ENCODE results near the gene WDFY4. TPM values are rescaled to one million over a fixed set of nuclear protein-coding genes. Genes with fewer than 3 reads are reported as not detected.

The WDFY4 gene
- total RNA-seq, 1 donor from 2014 or later: 0.25 TPM

DNA sequence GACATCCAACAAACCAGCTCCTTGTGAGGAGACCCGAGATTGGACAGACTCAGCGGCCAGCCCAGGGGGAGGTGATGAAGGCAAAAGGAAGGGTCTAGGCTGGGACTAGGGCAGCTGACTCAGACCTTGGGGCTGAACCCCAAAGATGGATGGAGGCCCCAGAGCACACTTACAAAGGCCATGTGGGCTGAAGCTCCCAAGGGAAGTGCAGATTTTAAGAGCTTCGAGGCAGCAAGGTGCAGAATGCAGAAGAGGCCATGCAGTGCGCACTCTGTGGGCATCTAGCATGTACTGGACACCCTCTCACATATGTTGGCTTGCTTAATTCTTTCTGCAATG is 11.8 kb downstream of the WDFY4 start:
- H3K27me3 Mint-ChIP-seq (ENCODE audit: low read depth, unreplicated experiment): peaks cover 60% of the 10 kb centered on the region

DNA sequence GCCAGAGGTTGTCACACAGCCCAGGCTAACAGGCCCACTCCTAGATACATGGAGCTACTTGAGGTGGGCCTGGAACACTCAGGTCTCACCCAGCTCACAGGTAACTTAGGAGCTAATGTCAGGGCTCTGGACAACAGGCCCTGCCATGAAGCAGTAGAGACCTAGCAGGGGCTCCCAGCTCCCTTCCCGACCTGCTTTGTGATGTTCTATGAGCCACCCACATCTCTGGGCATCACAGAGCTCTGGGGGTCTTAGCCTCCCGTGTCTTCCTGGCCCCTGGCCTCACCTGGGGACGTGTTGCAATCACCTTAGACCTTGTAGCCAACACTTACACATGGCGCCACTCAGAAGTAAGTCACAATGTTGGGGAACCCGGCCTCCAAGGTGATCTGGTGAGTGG is 12.4 kb downstream of the WDFY4 start:
- H3K27me3 ChIP-seq (ENCODE audit: insufficient read depth, low read length): peaks cover 8% of the 10 kb centered on the region
- H3K9ac ChIP-seq (ENCODE audit: low read length): no peak overlapping the region
- H3K9me3 Mint-ChIP-seq (ENCODE audit: unreplicated experiment): peaks cover 8% of the 10 kb centered on the region
- H3K4me2 ChIP-seq (ENCODE audit: low read length): no peak overlapping the region
- H3K27me3 Mint-ChIP-seq (ENCODE audit: low read depth, unreplicated experiment): peaks cover 57% of the 10 kb centered on the region
- peaks cover under 1% of the 10 kb centered on the region for H3K4me1 Mint-ChIP-seq (ENCODE audit: low read depth, unreplicated experiment)
- no peaks in the 10 kb centered on the region for H3K9me3 ChIP-seq (ENCODE audit: insufficient read depth, low read depth, low read length)
- DNase-seq (ENCODE audit: low read depth) (no peak), FAIRE-seq (no peak)
- no peaks in the 10 kb centered on the region for H4K20me1 ChIP-seq (ENCODE audit: insufficient read depth, low read length)
- no peak overlapping the region for H3K27ac Mint-ChIP-seq (ENCODE audit: unreplicated experiment)
- H3K4me3 Mint-ChIP-seq (ENCODE audit: unreplicated experiment): no peak overlapping the region
- no peak overlapping the region for H2AFZ ChIP-seq (ENCODE audit: low read depth, low read length)
- TF ChIP-seq, protein P1, sequence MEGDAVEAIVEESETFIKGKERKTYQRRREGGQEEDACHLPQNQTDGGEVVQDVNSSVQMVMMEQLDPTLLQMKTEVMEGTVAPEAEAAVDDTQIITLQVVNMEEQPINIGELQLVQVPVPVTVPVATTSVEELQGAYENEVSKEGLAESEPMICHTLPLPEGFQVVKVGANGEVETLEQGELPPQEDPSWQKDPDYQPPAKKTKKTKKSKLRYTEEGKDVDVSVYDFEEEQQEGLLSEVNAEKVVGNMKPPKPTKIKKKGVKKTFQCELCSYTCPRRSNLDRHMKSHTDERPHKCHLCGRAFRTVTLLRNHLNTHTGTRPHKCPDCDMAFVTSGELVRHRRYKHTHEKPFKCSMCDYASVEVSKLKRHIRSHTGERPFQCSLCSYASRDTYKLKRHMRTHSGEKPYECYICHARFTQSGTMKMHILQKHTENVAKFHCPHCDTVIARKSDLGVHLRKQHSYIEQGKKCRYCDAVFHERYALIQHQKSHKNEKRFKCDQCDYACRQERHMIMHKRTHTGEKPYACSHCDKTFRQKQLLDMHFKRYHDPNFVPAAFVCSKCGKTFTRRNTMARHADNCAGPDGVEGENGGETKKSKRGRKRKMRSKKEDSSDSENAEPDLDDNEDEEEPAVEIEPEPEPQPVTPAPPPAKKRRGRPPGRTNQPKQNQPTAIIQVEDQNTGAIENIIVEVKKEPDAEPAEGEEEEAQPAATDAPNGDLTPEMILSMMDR (IDR thresholded peaks at IDR 0.05; ENCODE audit: insufficient read depth, low read depth, low read length): no peak
- TF ChIP-seq EZH2 (IDR thresholded peaks at IDR 0.05; ENCODE audit: insufficient read depth, low read length): no peak
- no peak overlapping the region for H3K27ac ChIP-seq (ENCODE audit: low read depth, low read length)
- no peak overlapping the region for H3K4me3 ChIP-seq (ENCODE audit: insufficient read depth, low read depth, low read length)
- no peaks in the 10 kb centered on the region for H3K36me3 ChIP-seq (ENCODE audit: insufficient read depth, low read length)
- no peaks in the 10 kb centered on the region for H3K36me3 Mint-ChIP-seq (ENCODE audit: low read depth, unreplicated experiment)
- H3K79me2 ChIP-seq (ENCODE audit: insufficient read depth, low read length): no peaks in the 10 kb centered on the region
- H3K4me1 ChIP-seq (ENCODE audit: insufficient read depth, low read length): no peaks in the 10 kb centered on the region

More for the DNA sequence above, 11.8 kb downstream of the WDFY4 start:
- H3K9ac ChIP-seq (ENCODE audit: low read length): no peak overlapping the region
- H3K4me3 Mint-ChIP-seq (ENCODE audit: unreplicated experiment): no peak overlapping the region
- no peak overlapping the region for H3K27ac Mint-ChIP-seq (ENCODE audit: unreplicated experiment)
- H3K4me1 ChIP-seq (ENCODE audit: insufficient read depth, low read length): no peaks in the 10 kb centered on the region
- H3K27ac ChIP-seq (ENCODE audit: low read depth, low read length): no peak overlapping the region
- H3K79me2 ChIP-seq (ENCODE audit: insufficient read depth, low read length): no peaks in the 10 kb centered on the region
- no peak overlapping the region for H2AFZ ChIP-seq (ENCODE audit: low read depth, low read length)
- H3K4me2 ChIP-seq (ENCODE audit: low read length): no peak overlapping the region
- TF ChIP-seq EZH2 (IDR thresholded peaks at IDR 0.05; ENCODE audit: insufficient read depth, low read length): no peak
- TF ChIP-seq, protein P1 (IDR thresholded peaks at IDR 0.05; ENCODE audit: insufficient read depth, low read depth, low read length): no peak
- DNase-seq (ENCODE audit: low read depth) (no peak), FAIRE-seq (no peak)
- H3K9me3 Mint-ChIP-seq (ENCODE audit: unreplicated experiment): peaks cover 8% of the 10 kb centered on the region
- no peaks in the 10 kb centered on the region for H3K4me1 Mint-ChIP-seq (ENCODE audit: low read depth, unreplicated experiment)
- no peaks in the 10 kb centered on the region for H3K36me3 ChIP-seq (ENCODE audit: insufficient read depth, low read length)
- no peaks in the 10 kb centered on the region for H3K36me3 Mint-ChIP-seq (ENCODE audit: low read depth, unreplicated experiment)
- H4K20me1 ChIP-seq (ENCODE audit: insufficient read depth, low read length): no peaks in the 10 kb centered on the region
- no peak overlapping the region for H3K4me3 ChIP-seq (ENCODE audit: insufficient read depth, low read depth, low read length)
- H3K9me3 ChIP-seq (ENCODE audit: insufficient read depth, low read depth, low read length): no peaks in the 10 kb centered on the region
- peaks cover 8% of the 10 kb centered on the region for H3K27me3 ChIP-seq (ENCODE audit: insufficient read depth, low read length)

DNA sequence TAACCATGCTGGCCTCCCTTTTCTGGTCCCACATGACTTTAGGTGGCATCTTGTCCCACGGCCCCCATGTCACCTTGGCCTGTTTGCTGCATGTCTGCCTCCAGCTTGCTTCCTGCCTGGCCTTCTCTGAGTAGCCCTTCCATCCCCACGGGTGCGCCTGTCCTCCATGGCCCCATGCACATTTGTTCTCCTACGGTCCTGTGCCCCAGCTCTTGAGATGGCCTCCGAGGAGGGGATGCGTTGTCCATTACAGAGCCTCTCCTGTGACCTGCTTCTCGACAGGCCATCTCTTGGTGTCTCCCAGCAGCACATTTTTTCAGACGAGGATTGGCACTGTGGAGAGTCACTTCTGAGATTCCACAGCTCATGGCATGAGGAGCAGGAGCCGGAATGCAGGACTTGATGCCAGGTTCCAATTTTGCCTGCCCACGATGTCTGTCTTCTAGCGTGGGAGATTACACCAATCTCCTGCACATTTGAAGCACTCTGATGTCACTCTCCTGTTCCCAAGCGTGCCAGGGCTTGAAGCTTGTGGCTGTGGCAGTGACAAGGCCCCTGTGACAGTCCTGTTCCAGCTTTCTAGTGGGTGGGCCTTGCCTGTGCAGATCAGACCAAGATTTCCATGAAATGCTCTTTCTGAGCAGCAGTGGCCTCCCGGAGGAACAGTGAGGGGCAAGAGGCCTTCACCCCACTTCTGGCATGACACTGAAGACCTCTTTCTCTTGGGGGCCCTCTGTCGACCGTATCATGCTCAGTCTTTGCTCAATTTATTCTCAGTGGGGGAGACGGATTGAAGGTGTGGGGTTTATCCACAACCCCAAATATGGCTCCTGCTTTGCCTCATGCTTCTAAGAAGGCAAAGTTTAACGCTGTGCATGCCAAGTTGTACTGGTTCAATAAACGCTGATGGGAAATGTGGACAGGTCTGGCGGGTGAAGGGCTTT is 13.4 kb downstream of the WDFY4 start:
- H3K36me3 ChIP-seq (ENCODE audit: insufficient read depth, low read length): no peaks in the 10 kb centered on the region
- no peaks in the 10 kb centered on the region for H4K20me1 ChIP-seq (ENCODE audit: insufficient read depth, low read length)
- H2AFZ ChIP-seq (ENCODE audit: low read depth, low read length): no peak overlapping the region
- no peaks in the 10 kb centered on the region for H3K9me3 ChIP-seq (ENCODE audit: insufficient read depth, low read depth, low read length)
- TF ChIP-seq EZH2 (IDR thresholded peaks at IDR 0.05; ENCODE audit: insufficient read depth, low read length): no peak
- TF ChIP-seq, protein P1 (IDR thresholded peaks at IDR 0.05; ENCODE audit: insufficient read depth, low read depth, low read length): no peak
- no peak overlapping the region for H3K9ac ChIP-seq (ENCODE audit: low read length)
- FAIRE-seq (no peak), DNase-seq (ENCODE audit: low read depth) (no peak)
- H3K27ac ChIP-seq (ENCODE audit: low read depth, low read length): no peak overlapping the region
- no peak overlapping the region for H3K4me3 ChIP-seq (ENCODE audit: insufficient read depth, low read depth, low read length)
- Mint-ChIP-seq H3K36me3 (ENCODE audit: low read depth, unreplicated experiment) (no peaks in the 10 kb centered on the region), H3K4me3 (ENCODE audit: unreplicated experiment) (no peak overlapping the region), H3K4me1 (ENCODE audit: low read depth, unreplicated experiment) (peaks cover 5% of the 10 kb centered on the region), H3K27ac (ENCODE audit: unreplicated experiment) (no peak overlapping the region), H3K27me3 (ENCODE audit: low read depth, unreplicated experiment) (peaks cover 57% of the 10 kb centered on the region), H3K9me3 (ENCODE audit: unreplicated experiment) (peaks cover 8% of the 10 kb centered on the region)
- H3K79me2 ChIP-seq (ENCODE audit: insufficient read depth, low read length): no peaks in the 10 kb centered on the region
- no peaks in the 10 kb centered on the region for H3K4me1 ChIP-seq (ENCODE audit: insufficient read depth, low read length)
- H3K27me3 ChIP-seq (ENCODE audit: insufficient read depth, low read length): peaks cover 4% of the 10 kb centered on the region
- H3K4me2 ChIP-seq (ENCODE audit: low read length): no peak overlapping the region

Data from astrocyte (in vitro differentiated cells and primary cell).